HUDEP-2 (cell line): ENCODE results near the gene FKBP11.

ENCODE experiments used
- DNase-seq, 76 experiments: peaks; one replicate each; lab custom pipeline; 2025; ENCODE audit not compliant: unreplicated experiment in 76 of 76; lab: John Stamatoyannopoulos, UW

The FKBP11 gene

GRCh38 chr12:48956279-48957140 lies 31.2 kb upstream of the FKBP11 start:
- peak in 11 of 76 experiments; percentile 16 to 45 (median 28) for DNase-seq

- DNase-seq: no peak
Observed at GRCh38 chr12:48954841-48955501, 29.7 kb upstream of the FKBP11 start.

- DNase-seq: no peak
Observed at GRCh38 chr12:48954061-48954460, 28.8 kb upstream of the FKBP11 start.

- DNase-seq: no peak
Observed at GRCh38 chr12:48952691-48953090, 27.4 kb upstream of the FKBP11 start.

GRCh38 chr12:48947727-48948126 lies 22.4 kb upstream of the FKBP11 start:
- DNase-seq: no peak

- DNase-seq: no peak
Observed at GRCh38 chr12:48946943-48947342, 21.7 kb upstream of the FKBP11 start.

- DNase-seq: no peak
Observed at GRCh38 chr12:48946205-48946604, 20.9 kb upstream of the FKBP11 start.

- DNase-seq: no peak
Observed at GRCh38 chr12:48943221-48943620, 17.9 kb upstream of the FKBP11 start.

GRCh38 chr12:48940181-48940580 lies 14.9 kb upstream of the FKBP11 start:
- DNase-seq: no peak

- no peak for DNase-seq
Observed at GRCh38 chr12:48938805-48939204, 13.5 kb upstream of the FKBP11 start.

GRCh38 chr12:48937170-48937569 lies 11.9 kb upstream of the FKBP11 start:
- DNase-seq: no peak

- peak in 60 of 76 experiments; percentile 7 to 72 (median 46) for DNase-seq
Observed at GRCh38 chr12:48936379-48936979, 11.2 kb upstream of the FKBP11 start.

- DNase-seq: peak in 6 of 76 experiments; percentile 1 to 19 (median 12)
Observed at GRCh38 chr12:48934312-48934706, 9.0 kb upstream of the FKBP11 start.

GRCh38 chr12:48933664-48934311 lies 8.5 kb upstream of the FKBP11 start:
- DNase-seq: no peak

GRCh38 chr12:48932878-48933277 lies 7.6 kb upstream of the FKBP11 start:
- no peak for DNase-seq

GRCh38 chr12:48930475-48930874 lies 5.2 kb upstream of the FKBP11 start:
- DNase-seq: no peak

- no peak for DNase-seq
Observed at GRCh38 chr12:48929551-48929950, 4.3 kb upstream of the FKBP11 start.

- DNase-seq: no peak
Observed at GRCh38 chr12:48927261-48927660, 2.0 kb upstream of the FKBP11 start.

- DNase-seq: peak in 49 of 76 experiments; percentile 1 to 57 (median 28)
Observed at GRCh38 chr12:48924617-48925303, 532 bp downstream of the FKBP11 start.

GRCh38 chr12:48923117-48923516 lies 2.2 kb downstream of the FKBP11 start:
- no peak for DNase-seq
